Measurements from ENCODE around the gene NRXN3. TPM values are rescaled to one million over a fixed set of nuclear protein-coding genes. Genes with fewer than 3 reads are reported as not detected.

The NRXN3 gene
- total RNA-seq, 1 experiment from 2014 or later, result 0.11 TPM

DNA sequence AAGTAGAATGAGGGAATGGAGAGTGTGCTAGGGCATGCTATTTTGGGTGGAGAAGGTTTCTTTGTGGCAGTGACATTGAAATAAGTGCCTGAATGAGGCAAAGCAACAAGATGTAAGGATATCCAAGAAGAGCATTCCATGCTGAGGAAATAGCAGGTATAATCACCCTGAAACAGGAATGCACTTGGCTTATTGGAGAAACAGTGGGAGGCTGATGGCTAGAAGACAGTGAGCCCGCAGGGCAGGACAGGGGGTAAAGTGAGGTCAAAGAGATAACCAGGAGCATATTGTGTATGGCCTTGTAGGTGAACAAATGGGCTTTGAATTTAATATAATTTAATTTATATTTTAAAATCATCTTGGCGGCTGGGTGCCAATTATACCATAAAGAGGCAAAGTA is 1164.1 kb downstream of the NRXN3 start:
- DNase-seq (ENCODE audit: low read depth), result no peak

GRCh38 chr14:79337761-79338160 is 1167.6 kb downstream of the NRXN3 start:
- no peak for DNase-seq (ENCODE audit: low read depth)

DNA sequence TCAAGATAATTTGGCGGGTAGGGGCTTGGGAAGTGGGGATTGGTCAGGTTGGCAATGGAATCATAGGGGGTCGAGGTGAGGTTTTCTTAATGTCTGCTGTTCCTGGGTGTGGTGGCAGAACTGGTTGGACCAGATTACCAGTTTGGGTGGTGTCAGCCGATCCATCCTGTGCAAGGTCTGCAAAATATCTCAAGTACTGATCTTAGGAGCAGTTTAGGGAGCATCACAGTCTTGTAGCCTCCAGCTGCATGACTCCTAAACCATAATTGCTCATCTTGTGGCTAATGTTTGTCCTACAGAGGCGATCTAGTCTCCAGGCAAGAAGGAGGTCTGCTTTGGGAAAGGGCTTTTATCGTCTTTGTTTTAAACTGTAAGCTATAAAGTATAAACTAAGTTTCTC is 1172.8 kb downstream of the NRXN3 start:
- DNase-seq (ENCODE audit: low read depth), result no peak

DNA sequence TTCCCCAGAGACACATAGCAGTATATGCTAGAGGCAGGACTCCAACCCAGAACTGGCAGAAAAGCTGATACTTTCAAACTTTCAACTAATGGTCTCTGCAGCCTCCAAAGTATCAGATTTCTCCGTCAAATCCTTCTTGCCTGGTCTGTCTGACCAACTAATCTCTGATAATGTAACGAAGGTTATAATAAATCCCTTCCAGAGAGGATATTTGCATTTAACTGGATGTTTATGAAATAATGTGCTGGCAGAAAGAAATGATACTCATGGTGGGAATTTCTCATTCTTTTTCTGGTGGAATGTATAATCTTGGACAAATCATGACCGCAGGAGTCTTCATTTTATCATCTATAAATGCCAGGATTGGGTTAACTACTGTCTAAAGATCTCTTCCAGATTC is 1180.8 kb downstream of the NRXN3 start:
- no peak for DNase-seq (ENCODE audit: low read depth)

GRCh38 chr14:79352076-79352630 is 1182.0 kb downstream of the NRXN3 start:
- DNase-seq (ENCODE audit: low read depth), result no peak

DNA sequence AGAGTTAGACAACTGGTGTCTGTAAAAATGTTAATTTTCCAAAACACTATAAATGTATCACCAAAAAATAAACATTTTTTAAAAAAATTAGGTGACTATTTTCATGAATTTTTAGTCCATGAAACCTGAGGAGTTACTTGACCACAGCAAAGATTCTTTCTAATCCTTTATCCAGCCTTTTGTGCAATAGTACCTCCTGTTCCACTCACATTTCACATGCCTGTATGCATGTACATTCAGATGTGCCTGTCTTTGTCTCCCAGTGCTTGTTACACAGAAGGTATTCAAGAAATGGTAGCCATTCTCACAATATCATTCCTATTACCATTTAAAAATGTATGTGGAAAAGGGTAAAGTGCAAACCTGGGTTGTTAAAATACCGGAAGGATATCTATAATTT is 1184.2 kb downstream of the NRXN3 start:
- no peak for DNase-seq (ENCODE audit: low read depth)

GRCh38 chr14:79356040-79356439 is 1185.9 kb downstream of the NRXN3 start:
- DNase-seq (ENCODE audit: low read depth), result no peak

DNA sequence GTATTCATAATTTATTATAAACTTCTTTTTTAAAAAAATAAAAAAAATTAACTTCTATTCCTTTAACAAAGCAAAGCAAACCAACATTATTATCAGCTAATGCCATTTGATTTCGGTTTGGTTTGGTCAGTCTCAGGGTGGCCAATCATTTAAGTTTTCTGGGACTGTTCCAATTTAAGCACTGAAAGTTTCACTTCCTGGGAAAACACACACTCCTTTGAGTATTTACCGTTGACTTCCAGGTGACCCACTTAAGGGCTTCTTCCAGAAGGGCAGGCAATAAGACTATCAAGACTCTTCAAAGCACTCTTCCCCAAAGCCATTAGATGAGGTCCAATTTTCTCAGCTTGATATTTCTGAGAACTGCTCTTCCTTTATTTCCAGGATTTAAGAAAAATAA is 1187.1 kb downstream of the NRXN3 start:
- DNase-seq (ENCODE audit: low read depth), result no peak

DNA sequence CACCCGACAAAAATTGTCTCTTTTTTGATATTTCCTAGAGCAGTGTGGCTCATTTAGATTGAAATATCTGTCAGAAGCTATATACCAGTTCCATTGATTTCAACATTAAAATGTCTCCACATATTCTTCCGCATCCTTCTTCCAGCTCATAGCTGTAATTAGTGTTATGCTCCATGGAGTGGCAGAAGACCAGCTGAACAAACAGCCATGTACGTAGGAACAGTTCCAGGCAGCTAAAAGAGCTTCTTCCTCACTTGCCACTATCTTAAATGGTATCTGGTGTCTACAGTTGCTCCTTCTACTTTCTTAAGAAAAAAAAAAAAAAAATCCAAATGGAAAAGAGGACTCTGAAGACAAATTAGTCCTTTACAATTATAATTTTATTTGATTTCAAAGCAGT is 1193.1 kb downstream of the NRXN3 start:
- DNase-seq (ENCODE audit: low read depth), result no peak

- DNase-seq (ENCODE audit: low read depth), result peak; percentile 49
Measured at GRCh38 chr14:79369359-79370332, 1199.5 kb downstream of the NRXN3 start.

- no peak for DNase-seq (ENCODE audit: low read depth)
Measured at GRCh38 chr14:79370969-79371368, 1200.8 kb downstream of the NRXN3 start.

- DNase-seq (ENCODE audit: low read depth), result no peak
Measured at GRCh38 chr14:79373451-79373850, 1203.3 kb downstream of the NRXN3 start.

DNA sequence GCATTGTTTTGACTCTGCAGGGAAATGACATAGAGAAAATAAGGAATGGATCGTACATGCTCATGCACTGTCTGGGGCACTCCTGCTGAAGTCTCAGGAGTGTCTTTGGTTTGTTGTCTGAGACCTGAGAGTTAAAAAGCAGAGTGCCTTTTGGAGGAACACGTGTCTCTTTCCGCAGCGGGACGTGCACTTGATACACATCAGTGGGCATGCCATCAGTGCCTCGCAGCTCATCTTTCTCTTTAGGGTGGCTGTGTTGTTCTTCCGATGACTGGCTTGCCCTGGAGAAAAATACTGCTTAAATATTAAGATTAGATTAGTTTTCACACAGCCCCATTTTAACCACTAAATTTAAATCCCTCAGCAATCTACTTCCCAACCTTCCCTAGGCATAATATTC is 1205.2 kb downstream of the NRXN3 start:
- no peak for DNase-seq (ENCODE audit: low read depth)

GRCh38 chr14:79376557-79376956 is 1206.4 kb downstream of the NRXN3 start:
- DNase-seq (ENCODE audit: low read depth), result no peak

DNA sequence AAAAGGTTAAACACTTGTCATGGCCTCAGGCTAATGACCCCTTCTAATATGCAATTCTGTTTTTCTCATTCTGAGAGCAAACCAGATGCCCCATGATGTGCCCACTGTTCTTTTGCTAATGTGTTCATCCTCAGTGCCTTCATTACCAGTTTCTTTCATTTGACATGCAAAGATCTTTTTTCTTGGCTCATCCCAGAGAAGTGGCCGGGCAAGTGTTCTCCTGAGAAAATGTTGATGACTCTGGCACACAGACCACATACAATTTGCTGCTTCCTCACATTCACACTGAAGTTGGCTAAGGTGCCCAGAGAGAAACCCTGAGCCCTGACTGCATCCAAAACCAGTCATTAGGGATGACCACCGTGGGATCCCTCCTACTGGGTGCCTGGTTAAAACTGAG is 1207.8 kb downstream of the NRXN3 start:
- DNase-seq (ENCODE audit: low read depth), result no peak

GRCh38 chr14:79379266-79379665 is 1209.1 kb downstream of the NRXN3 start:
- no peak for DNase-seq (ENCODE audit: low read depth)

DNA sequence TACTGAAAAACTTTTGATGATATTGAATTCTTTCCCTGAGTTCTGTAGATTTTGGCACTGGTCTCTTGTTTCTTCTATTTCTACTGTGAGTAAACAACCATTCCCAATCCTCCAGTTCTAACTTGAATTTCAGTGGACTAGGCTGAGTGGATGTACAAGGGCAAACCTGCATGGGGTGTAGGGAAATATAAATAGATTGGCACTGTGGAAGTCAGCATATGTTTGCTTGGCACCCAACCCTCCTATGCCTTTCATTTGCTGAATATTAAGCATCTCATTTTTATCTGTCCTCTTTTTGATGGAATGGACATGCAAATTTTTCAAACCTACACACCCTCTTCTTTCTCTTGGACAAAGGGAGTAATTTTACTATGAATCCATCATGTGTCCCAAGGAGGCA is 1212.9 kb downstream of the NRXN3 start:
- DNase-seq (ENCODE audit: low read depth), result no peak

GRCh38 chr14:79383475-79383874 is 1213.3 kb downstream of the NRXN3 start:
- no peak for DNase-seq (ENCODE audit: low read depth)

DNA sequence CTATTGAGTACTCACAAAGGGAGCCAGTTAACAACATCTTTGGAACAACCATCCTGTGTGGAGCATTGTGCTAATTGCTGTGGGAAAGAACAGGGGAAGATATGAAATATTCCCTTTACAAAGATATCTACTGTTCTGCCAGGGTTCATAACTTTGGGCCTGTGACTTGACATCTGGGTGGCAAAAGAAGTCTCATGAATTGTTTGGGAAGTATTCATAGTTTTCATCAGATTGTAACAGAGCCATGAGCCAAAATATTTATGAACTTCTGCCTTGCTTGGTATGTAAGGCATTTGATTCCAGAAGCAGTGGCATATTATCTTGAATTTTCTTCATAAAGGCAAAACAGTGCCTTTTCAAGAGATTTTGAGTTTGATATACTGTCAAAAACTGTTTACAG is 1224.9 kb downstream of the NRXN3 start:
- DNase-seq (ENCODE audit: low read depth), result no peak

GRCh38 chr14:79404874-79405511 is 1234.8 kb downstream of the NRXN3 start:
- no peak for DNase-seq (ENCODE audit: low read depth)

GRCh38 chr14:79405512-79405910 is 1235.3 kb downstream of the NRXN3 start:
- DNase-seq (ENCODE audit: low read depth), result no peak

- no peak for DNase-seq (ENCODE audit: low read depth)
Measured at GRCh38 chr14:79407572-79407971, 1237.4 kb downstream of the NRXN3 start.

DNA sequence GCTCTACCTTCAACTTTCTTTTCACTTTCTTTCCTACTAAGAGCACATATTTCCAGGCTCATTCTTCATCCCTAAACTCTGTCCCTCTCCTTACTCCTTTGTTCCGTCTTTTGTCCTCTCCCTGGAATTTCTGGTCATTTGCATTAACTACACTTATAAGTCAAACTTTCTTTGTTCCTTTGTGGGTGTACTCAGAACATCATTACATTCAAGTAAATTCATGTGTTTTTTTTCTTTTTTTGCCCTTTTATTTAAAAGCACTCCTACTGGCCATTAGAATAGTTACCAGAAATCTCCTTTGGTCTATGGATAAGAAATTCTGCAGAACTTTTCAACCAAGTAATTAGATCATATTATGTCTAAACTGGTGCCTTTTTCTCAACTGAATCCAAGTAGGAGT is 1238.5 kb downstream of the NRXN3 start:
- DNase-seq (ENCODE audit: low read depth), result no peak
